Neural crest cell (in vitro differentiated cells): ENCODE measurements around the gene USP47. TPM values are rescaled to one million over a fixed set of nuclear protein-coding genes. Genes with fewer than 3 reads are reported as not detected.

Experiments
- DNase-seq: peaks from one replicate; pipeline ENCODE4 v3.0.0; 2021; ENCODE audit warnings: low read depth, mixed read lengths, low spot score
- H3K27ac Mint-ChIP-seq: one replicate; pipeline ENCODE4 v1.8.0; 2021; ENCODE audit warnings: mild to moderate bottlenecking, mixed read lengths; ENCODE audit not compliant: unreplicated experiment
- H3K27me3 Mint-ChIP-seq: 2 replicates; pipeline ENCODE4 v1.8.0; 2021; ENCODE audit warnings: low read depth, mild to moderate bottlenecking, mixed read lengths
- H3K36me3 Mint-ChIP-seq: 2 replicates; pipeline ENCODE4 v1.8.0; 2021; ENCODE audit warnings: low read depth, mild to moderate bottlenecking, mixed read lengths
- H3K4me1 Mint-ChIP-seq: 2 replicates; pipeline ENCODE4 v1.8.0; 2021; ENCODE audit warnings: mixed read lengths
- H3K4me3 Mint-ChIP-seq: one replicate; pipeline ENCODE4 v1.8.0; 2021; ENCODE audit warnings: mild to moderate bottlenecking, mixed read lengths
- H3K9me3 Mint-ChIP-seq: 2 replicates; pipeline ENCODE4 v1.8.0; 2021; ENCODE audit warnings: mixed read lengths
- total RNA-seq: library from RNA; stranded (reverse); gene quantifications from 2 replicates; pipeline ENCODE4 v1.2.1, GENCODE V29; 2021
- TF ChIP-seq, protein P1 (sequence below): fragments of 200-600 bp; sonication (generic); conservative IDR thresholded peaks from 2 replicates; pipeline ENCODE4 v1.5.0; 2021; ENCODE audit warnings: antibody characterized with exemption, mild to moderate bottlenecking

Gene USP47
- total RNA-seq, 1 donor from 2014 or later: 58.9 TPM

DNA sequence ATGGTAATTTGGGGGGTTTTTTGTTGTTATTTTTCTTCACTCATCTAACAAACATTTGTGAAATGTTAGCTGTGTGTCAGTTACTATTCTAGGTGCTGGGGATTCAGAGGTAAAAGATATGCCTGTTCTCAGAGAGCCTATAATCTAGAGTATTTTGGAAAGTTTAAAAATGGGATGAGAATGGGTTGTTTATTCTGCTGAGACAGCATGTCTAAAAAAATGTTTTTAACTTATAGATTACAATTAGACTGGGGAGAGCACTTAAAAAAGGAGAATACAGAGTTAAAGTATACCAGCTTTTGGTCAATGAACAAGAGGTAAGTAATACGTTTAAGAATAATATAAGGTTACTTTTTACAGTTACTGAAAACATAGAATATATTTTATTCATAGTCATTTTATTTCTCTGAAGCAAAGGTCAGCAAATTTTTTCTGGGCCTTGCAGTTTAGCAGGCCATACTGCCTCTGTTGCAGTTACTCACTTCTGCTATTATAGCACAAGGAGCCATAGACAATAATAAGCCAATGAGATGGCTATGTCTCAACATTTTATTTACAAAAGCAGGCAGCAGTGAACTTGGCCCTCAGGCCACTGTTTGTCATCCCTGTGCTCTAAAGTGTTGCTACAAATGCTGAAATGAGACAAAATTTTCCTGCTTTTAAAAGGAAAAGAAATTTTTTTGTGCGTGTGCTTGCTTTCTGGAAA, 106.6 kb downstream of the USP47 start:
- no peaks in the 10 kb centered on the region for H3K27me3 Mint-ChIP-seq
- TF ChIP-seq, protein P1, sequence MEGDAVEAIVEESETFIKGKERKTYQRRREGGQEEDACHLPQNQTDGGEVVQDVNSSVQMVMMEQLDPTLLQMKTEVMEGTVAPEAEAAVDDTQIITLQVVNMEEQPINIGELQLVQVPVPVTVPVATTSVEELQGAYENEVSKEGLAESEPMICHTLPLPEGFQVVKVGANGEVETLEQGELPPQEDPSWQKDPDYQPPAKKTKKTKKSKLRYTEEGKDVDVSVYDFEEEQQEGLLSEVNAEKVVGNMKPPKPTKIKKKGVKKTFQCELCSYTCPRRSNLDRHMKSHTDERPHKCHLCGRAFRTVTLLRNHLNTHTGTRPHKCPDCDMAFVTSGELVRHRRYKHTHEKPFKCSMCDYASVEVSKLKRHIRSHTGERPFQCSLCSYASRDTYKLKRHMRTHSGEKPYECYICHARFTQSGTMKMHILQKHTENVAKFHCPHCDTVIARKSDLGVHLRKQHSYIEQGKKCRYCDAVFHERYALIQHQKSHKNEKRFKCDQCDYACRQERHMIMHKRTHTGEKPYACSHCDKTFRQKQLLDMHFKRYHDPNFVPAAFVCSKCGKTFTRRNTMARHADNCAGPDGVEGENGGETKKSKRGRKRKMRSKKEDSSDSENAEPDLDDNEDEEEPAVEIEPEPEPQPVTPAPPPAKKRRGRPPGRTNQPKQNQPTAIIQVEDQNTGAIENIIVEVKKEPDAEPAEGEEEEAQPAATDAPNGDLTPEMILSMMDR: no peak
- peaks cover 13% of the 10 kb centered on the region for H3K36me3 Mint-ChIP-seq
- no peak for DNase-seq
- no peaks in the 10 kb centered on the region for H3K4me1 Mint-ChIP-seq
- H3K27ac Mint-ChIP-seq: peak overlapping the region; percentile 89
- no peak overlapping the region for H3K4me3 Mint-ChIP-seq
- no peaks in the 10 kb centered on the region for H3K9me3 Mint-ChIP-seq

DNA sequence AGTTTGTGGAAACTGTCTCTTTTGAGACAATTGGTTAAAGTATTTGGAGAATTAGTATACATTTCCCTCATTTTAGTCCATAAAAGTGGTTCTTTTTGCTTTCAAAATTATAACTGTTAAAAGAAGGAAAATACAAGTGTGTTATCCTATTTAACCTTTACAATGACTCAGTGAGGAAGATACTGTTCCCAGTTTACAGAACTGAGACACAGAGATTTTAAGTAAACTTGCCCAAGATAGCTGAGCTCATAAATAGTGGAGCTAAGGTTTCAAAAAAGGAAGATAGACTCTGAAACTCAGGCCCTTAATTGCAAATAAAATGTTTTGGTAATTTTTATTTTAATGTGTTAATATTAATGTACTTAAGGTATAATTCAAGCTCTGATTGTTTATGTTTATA, 107.7 kb downstream of the USP47 start:
- H3K4me1 Mint-ChIP-seq: no peaks in the 10 kb centered on the region
- no peak overlapping the region for H3K27ac Mint-ChIP-seq
- no peak for DNase-seq
- no peaks in the 10 kb centered on the region for H3K27me3 Mint-ChIP-seq
- H3K36me3 Mint-ChIP-seq: peaks cover 13% of the 10 kb centered on the region
- TF ChIP-seq, protein P1: no peak
- H3K9me3 Mint-ChIP-seq: no peaks in the 10 kb centered on the region
- no peak overlapping the region for H3K4me3 Mint-ChIP-seq

DNA sequence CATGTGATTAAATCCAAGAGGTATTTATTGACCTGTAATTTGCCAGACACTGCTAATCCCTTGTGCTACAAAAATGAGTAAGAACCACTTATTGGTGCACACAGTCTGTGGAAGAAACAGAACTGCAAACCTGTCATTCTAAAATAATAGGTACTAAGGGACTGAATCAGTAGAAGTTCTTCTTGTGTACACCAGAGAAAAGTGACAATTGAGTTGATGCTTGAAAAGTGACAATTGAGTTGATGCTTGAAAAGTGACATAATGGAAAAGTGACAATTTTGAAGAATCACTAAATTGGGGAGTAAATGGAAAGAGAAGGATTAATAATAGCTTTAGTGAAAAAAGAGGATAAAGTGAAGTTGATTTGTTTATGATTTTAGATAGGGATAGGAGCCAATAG, 110.3 kb downstream of the USP47 start:
- DNase-seq: no peak
- Mint-ChIP-seq H3K4me1 (no peaks in the 10 kb centered on the region), H3K27me3 (no peaks in the 10 kb centered on the region), H3K9me3 (no peaks in the 10 kb centered on the region), H3K36me3 (peaks cover 20% of the 10 kb centered on the region), H3K4me3 (no peak overlapping the region), H3K27ac (no peak overlapping the region)
- TF ChIP-seq, protein P1: no peak

DNA sequence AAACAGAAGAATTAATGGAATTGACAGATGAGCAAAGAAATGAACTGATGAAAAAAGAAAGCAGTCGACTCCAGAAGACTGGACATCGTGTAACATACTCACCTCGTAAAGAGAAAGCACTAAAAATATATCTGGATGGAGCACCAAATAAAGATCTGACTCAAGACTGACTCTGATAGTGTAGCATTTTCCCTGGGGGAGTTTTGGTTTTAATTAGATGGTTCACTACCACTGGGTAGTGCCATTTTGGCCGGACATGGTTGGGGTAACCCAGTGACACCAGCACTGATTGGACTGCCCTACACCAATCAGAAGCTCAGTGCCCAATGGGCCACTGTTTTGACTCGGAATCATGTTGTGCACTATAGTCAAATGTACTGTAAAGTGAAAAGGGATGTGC, 114.2 kb downstream of the USP47 start:
- no peaks in the 10 kb centered on the region for H3K9me3 Mint-ChIP-seq
- H3K27me3 Mint-ChIP-seq: no peaks in the 10 kb centered on the region
- no peak for DNase-seq
- H3K27ac Mint-ChIP-seq: no peak overlapping the region
- H3K4me3 Mint-ChIP-seq: no peak overlapping the region
- TF ChIP-seq, protein P1: no peak
- H3K4me1 Mint-ChIP-seq: peaks cover 23% of the 10 kb centered on the region
- H3K36me3 Mint-ChIP-seq: peaks cover 29% of the 10 kb centered on the region

DNA sequence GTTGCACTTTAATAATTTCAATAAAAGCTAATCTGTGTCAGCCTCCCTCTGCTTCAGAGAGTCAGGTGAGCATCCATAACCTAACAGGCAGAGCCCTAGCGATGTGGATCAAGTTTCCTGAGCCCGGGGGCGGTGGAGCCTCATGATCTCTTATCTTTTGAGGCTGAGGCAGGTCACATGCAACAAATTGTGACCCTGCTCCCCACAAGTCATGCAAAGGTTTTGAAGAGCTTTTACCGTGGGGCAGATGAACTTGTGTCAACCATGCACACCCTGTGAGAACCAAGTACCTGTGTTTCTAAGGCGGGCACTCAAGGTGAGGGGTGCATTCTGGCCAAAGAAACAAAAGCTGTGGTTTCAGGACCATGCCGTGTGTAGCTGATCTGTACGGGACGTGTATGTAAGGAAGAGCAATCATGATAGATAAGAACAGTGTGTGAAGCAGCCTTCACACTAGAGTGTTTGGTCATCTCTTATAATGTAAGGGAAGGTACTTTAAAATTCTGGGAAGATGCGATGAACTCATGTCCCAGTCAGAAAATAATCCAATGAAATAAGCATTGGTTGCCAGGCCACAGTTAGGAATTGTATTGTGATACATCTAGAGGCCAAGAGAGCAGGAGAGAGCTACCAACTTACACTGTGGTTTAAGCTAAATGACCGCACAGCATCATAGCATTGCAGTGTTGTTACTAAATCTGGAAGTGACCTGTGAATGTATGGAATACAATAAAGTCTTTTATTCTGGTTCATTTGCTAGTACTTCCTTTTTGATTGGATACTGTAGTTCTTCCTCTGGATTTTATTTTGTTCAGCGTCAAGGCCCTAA, 116.8 kb downstream of the USP47 start:
- Mint-ChIP-seq H3K4me1 (peaks cover 23% of the 10 kb centered on the region), H3K27ac (no peak overlapping the region), H3K4me3 (no peak overlapping the region), H3K27me3 (no peaks in the 10 kb centered on the region), H3K36me3 (peaks cover 27% of the 10 kb centered on the region), H3K9me3 (no peaks in the 10 kb centered on the region)
- DNase-seq: no peak
- TF ChIP-seq, protein P1: no peak
